Thymus (tissue), 11 donors: Measurements from ENCODE around the gene TEN1. TPM values are rescaled to one million over a fixed set of nuclear protein-coding genes. Genes with fewer than 3 reads are reported as not detected.

Source experiments
- DNase-seq, 9 donors: peaks; one replicate each; pipeline ENCODE4 v3.0.0-alpha.2; 2013; ENCODE audit warnings: low spot score in 9 of 9, low read depth in 6 of 9, missing footprints in 1 of 9
- H3K27ac ChIP-seq, 2 donors: one replicate each; pipeline ENCODE4 v1.5.1; 2013; ENCODE audit warnings: control low read depth in 1 of 2, low read depth in 1 of 2, low read length in 1 of 2, mild to moderate bottlenecking in 1 of 2, moderate library complexity in 1 of 2
- H3K27me3 ChIP-seq, 2 donors: one replicate each; pipeline ENCODE4 v1.5.1; 2013; ENCODE audit warnings: low read length in 1 of 2; ENCODE audit not compliant: control insufficient read depth in 2 of 2, insufficient read depth in 1 of 2
- H3K36me3 ChIP-seq, 2 donors: one replicate each; pipeline ENCODE4 v1.5.1; 2013; ENCODE audit warnings: low read length in 1 of 2, mild to moderate bottlenecking in 1 of 2, moderate library complexity in 1 of 2; ENCODE audit not compliant: control insufficient read depth in 2 of 2, insufficient read depth in 2 of 2
- H3K4me1 ChIP-seq, 2 donors: one replicate each; pipeline ENCODE4 v1.5.1; 2013; ENCODE audit warnings: low read length in 2 of 2; ENCODE audit not compliant: control insufficient read depth in 2 of 2, insufficient read depth in 2 of 2
- H3K4me3 ChIP-seq, 2 donors: one replicate each; pipeline ENCODE4 v1.5.1; 2013; ENCODE audit warnings: low read length in 2 of 2, control low read depth in 1 of 2, mild to moderate bottlenecking in 1 of 2
- H3K9me3 ChIP-seq, 2 donors: one replicate each; pipeline ENCODE4 v1.5.1; 2013; ENCODE audit warnings: low read length in 1 of 2, mild to moderate bottlenecking in 1 of 2; ENCODE audit not compliant: control insufficient read depth in 2 of 2, insufficient read depth in 1 of 2
- WGBS: extraction: QIAGEN DNeasy Blood & Tissue Kit; methylation state at CpG from one replicate; pipeline ENCODE4 v1.1.7; 2013; 5-methylcytosine and 5-hydroxymethylcytosine counted together
- polyA plus RNA-seq: library from polyadenylated mRNA; stranded (reverse); fragments of 200-250 nt; gene quantifications from one replicate; pipeline ENCODE4 v1.2.3, GENCODE V29; 2013
- total RNA-seq: library from RNA; stranded (reverse); fragments of 120-200 nt; gene quantifications from one replicate; pipeline ENCODE4 v1.2.4, GENCODE V29; 2013
- donor health status: healthy.

Gene TEN1
- total and polyA plus RNA-seq, 2 donors: 10.4 to 18.2 TPM

DNA sequence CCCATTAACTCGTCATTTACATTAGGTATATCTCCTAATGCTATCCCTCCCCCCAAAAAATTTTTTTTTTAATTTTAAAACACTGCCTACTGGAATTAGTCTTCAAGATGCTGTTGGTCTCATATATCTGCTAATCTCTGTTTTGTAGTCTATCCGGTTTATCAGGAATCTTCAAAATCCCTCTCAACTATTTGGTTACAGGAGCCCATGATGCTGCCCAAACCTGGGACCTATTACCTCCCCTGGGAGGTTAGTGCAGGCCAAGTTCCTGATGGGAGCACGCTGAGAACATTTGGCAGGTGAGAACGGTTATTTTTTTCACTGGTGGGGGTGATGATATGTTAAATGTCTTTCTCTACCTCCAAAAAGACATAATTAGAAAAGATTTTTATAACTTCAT, 6.9 kb downstream of the TEN1 start:
- no peak for DNase-seq
- Histone ChIP-seq H3K4me1 (no peaks in the 10 kb centered on the region), H3K27me3 (no peaks in the 10 kb centered on the region), H3K27ac (no peak overlapping the region), H3K4me3 (no peak overlapping the region), H3K36me3 (no peaks in the 10 kb centered on the region), H3K9me3 (no peaks in the 10 kb centered on the region)
- WGBS: 96% methylated on average over 4 of the region's 4 CpGs

DNA sequence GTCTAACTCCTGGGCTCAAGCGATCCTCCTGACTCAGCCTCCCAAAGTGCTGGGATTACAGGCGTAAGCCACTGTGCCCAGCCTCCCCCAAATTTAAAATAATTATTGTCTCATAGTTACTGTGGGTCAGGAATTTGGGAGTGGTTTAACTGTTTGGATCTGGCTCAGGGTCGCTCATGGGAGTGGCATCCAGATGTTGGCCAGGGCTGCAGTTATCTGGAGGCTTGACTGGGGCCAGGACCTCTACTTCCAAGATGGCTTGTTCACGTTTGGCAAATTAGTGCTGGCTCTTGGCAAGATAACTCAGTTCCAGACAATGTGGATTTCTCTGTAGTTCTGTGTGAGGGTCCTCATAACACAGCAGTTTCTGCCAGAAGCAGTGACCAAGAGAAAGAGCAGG, 8.0 kb downstream of the TEN1 start:
- WGBS: 98% methylated on average over 4 of the region's 4 CpGs
- no peak overlapping the region for H3K4me3 ChIP-seq
- DNase-seq: no peak
- no peaks in the 10 kb centered on the region for H3K9me3 ChIP-seq
- no peaks in the 10 kb centered on the region for H3K27me3 ChIP-seq
- no peaks in the 10 kb centered on the region for H3K36me3 ChIP-seq
- H3K4me1 ChIP-seq: no peaks in the 10 kb centered on the region
- no peak overlapping the region for H3K27ac ChIP-seq

DNA sequence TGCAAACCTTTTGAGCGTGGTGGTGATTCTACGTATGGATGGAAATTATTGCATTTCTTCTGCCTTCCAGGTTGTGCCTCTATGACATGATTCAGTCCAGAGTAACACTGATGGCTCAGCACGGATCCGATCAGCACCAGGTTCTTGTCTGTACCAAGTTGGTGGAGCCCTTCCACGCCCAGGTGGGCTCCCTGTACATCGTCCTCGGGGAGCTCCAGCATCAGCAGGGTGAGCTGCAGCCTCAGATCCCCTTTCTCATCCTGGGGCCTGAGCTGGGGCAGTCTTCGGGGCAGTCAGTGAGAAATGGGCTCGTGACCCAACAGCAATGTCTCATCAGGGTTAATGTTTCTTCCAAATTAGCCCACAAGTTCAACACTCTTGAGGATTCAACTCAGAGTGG, 12.4 kb downstream of the TEN1 start:
- Histone ChIP-seq H3K4me3 (no peak overlapping the region), H3K36me3 (peaks cover 0 to 5% of the 10 kb centered on the region in 2 donors), H3K9me3 (no peaks in the 10 kb centered on the region), H3K27me3 (no peaks in the 10 kb centered on the region), H3K27ac (no peak overlapping the region), H3K4me1 (no peaks in the 10 kb centered on the region)
- 91% methylated on average over 9 of the region's 9 CpGs for WGBS
- DNase-seq: no peak

DNA sequence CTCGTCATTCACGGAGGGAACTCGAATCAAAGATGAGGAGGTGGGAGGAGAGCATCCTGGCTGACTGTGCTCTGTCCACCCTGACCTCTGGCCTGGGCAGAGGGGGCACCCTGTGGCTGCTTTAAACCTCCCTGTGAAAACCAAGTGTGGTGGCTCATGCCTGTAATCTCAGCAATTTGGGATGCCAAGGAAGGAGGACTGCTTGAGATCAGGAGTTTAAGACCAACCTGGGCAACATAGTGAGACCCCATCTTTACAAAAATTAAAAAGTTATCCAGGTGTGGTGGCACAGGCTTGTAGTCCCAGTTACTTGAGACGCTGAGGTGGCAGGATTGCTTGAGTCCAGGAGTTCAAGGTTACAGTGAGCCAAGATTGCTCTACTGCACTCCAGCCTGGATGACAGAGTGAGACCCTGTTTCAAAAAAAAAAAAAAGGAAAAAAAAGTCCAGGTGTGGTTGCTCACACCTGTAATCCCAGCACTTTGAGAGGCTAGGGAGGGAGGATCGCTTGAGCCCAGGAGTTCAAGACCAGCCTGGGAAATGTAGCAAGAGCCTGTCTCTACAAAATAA, 15.8 kb downstream of the TEN1 start:
- Histone ChIP-seq H3K4me1 (peaks cover 5 to 11% of the 10 kb centered on the region in 2 donors), H3K9me3 (peaks cover 1 to 5% of the 10 kb centered on the region in 2 donors), H3K4me3 (no peak overlapping the region), H3K27me3 (no peaks in the 10 kb centered on the region), H3K36me3 (peaks cover 0 to 5% of the 10 kb centered on the region in 2 donors), H3K27ac (no peak overlapping the region)
- 96% methylated on average over 5 of the region's 5 CpGs for WGBS
- no peak for DNase-seq

DNA sequence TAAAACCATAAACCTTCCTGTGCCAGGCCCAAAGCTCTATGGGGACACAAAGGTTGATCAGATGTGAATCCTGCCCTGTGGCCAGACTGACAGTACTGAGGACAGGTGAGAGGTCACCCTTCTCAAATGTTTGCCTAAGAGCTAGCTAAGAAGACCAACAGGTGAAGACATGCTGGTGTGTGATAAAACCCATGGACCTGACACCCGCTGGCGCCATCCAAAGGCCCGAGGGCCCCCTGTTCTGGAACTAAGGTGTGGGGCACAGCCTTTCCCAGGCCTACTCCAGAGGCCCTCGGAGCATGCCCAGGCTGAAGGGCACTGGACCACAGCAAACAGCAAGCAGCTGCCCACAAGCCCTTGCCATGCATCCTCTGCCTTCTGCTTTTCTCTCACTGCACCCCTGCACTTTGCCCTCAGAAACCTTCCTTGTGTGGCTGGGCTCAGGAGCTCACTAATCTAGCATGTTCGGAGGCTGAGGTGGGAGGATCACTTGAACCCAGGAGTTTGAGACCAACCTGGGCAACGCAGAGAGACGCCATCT, 16.4 kb downstream of the TEN1 start:
- Histone ChIP-seq H3K4me1 (peaks cover 5 to 11% of the 10 kb centered on the region in 2 donors), H3K27me3 (no peaks in the 10 kb centered on the region), H3K27ac (no peak overlapping the region), H3K9me3 (peaks cover 1 to 5% of the 10 kb centered on the region in 2 donors), H3K36me3 (peaks cover 0 to 5% of the 10 kb centered on the region in 2 donors), H3K4me3 (no peak overlapping the region)
- 98% methylated on average over 7 of the region's 7 CpGs for WGBS
- DNase-seq: no peak

DNA sequence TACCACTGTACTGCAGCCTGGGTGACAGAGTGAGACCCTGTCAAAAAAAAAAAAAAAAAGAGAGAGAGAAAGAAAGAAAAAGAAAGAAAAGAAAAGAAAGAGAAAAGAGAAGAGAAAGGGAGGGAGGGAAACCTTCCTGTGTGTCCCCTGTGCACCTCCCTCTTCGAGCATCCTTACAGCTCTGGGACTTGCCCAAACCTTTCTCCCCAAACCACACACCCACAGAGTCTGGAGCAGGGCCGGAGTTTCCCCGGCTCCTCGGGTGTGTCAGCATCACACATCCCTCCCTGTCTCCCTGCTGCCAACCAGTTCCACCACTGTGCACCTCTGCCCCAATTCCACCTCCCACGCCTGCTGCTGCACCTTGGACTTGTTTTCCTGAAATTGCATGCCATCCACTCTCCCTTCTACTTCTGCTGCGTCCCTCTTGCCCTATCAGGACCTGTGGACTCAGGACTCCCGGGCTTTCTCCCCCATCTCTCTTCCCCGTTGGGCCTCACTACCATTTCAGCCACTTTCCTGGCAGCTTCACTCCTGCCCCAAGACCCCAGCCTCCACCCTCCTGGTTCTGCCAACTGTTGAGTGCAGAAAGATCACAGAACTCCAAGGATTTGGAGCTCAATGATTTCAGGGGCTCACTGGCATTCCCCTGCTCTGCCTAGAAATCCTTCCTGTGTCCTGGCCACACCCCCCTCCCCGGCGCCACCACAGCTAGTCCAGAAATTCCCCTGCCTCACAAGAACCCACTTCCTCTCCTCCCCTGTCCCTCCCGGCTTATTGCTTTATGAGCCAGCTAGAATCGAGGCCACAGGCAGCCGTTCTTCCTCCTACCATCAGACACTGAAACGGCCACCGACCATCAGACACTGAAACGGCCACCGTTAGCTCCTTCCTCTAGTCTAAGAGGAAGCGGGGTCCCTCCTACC, 17.9 kb downstream of the TEN1 start:
- Histone ChIP-seq H3K4me1 (peaks cover 5 to 11% of the 10 kb centered on the region in 2 donors), H3K4me3 (no peak overlapping the region), H3K36me3 (peaks cover 0 to 5% of the 10 kb centered on the region in 2 donors), H3K27ac (peak overlapping the region in 1 of 2 donors; percentile 57), H3K9me3 (peaks cover 1 to 5% of the 10 kb centered on the region in 2 donors), H3K27me3 (no peaks in the 10 kb centered on the region)
- DNase-seq: peak in 2 of 9 donors; percentile 21 to 39
- WGBS: 26% methylated on average over 18 of the region's 18 CpGs

DNA sequence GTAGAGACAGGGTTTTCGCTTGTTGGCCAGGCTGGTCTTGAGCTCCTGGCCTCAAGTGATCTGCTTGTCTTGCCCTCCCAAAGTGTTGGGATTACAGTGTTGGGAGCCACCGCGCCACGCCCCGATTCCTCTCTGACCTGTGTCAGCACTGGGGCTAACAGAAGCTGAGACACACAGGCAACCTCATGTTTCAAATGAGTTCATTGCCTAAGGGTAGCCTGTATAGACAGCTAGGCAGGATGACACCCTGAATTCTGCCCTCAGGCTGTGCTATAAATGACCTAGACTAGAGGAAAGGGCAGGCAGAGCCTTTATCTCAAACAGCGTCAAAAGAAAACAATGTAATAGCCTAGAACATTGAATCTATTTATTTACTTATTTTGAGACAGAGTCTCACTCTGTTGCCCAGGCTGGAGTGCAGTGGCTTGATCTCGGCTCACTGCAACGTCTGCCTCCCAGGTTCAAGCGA, 19.3 kb downstream of the TEN1 start:
- over 99% methylated on average over 9 of the region's 9 CpGs for WGBS
- peaks cover 0 to 2% of the 10 kb centered on the region in 2 donors for H3K36me3 ChIP-seq
- H3K4me1 ChIP-seq: peaks cover 5 to 11% of the 10 kb centered on the region in 2 donors
- H3K4me3 ChIP-seq: no peak overlapping the region
- no peak overlapping the region for H3K27ac ChIP-seq
- peaks cover 1 to 5% of the 10 kb centered on the region in 2 donors for H3K9me3 ChIP-seq
- DNase-seq: no peak
- H3K27me3 ChIP-seq: no peaks in the 10 kb centered on the region

DNA sequence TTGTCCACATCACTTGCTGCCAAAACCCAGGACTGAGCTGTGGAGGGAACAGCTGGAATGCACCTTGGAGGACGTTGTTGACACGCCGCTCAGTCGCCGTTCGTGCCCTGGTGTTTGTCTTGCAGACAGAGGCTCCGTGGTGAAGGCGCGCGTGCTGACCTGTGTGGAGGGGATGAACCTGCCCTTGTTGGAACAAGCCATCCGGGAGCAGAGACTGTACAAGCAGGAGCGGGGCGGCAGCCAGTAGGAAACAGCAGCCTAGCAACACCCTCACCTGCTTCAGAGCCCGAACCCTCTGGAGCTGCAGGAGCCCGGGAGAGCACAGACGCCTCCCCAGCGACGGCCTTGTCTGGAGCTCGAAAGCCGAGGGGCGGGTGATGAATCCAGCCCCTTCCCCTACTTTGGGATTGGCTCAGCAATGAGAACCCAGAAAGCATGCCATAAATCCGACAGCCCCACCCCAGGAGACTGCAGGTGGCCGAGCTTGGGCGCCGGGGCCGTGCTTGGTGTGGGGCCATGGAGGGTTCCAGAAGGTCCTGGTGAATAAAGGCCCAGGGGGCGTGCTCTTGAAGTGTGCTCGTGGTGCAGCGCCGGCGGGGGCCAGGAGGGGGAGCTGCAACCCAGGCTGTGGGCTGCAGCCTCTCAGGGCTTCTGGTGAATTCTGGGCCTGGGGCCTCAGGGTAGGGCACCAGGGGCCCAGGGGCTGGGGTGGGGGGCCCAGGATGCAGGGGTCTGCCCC, 21.1 kb downstream of the TEN1 start:
- H3K36me3 ChIP-seq: peaks cover 0 to 6% of the 10 kb centered on the region in 2 donors
- no peak overlapping the region for H3K27ac ChIP-seq
- DNase-seq: peak in 3 of 9 donors; percentile 47 to 66 (median 65)
- peaks cover 5 to 13% of the 10 kb centered on the region in 2 donors for H3K4me1 ChIP-seq
- WGBS: 85% methylated on average over 31 of the region's 31 CpGs
- peaks cover 1 to 5% of the 10 kb centered on the region in 2 donors for H3K9me3 ChIP-seq
- H3K4me3 ChIP-seq: no peak overlapping the region
- no peaks in the 10 kb centered on the region for H3K27me3 ChIP-seq
